GM23338 (cell line): ENCODE measurements around the gene OR13C4. TPM values are rescaled to one million over a fixed set of nuclear protein-coding genes. Genes with fewer than 3 reads are reported as not detected.

Experiments used
- ATAC-seq: fragments of 200-7000 bp; cut with Tn5 transposase; 3 replicates; pipeline ENCODE4 v1.9.1; 2020
- DNase-seq: peaks from one replicate; pipeline ENCODE4 v3.0.0-alpha.2; 2015; ENCODE audit warnings: low spot score
- H2AFZ ChIP-seq: fragments of 200-600 bp; sonication (generic); 2 replicates; pipeline ENCODE4 v1.8.0; 2016; ENCODE audit warnings: antibody characterized with exemption, mild to moderate bottlenecking, moderate library complexity
- H3F3A ChIP-seq: fragments of 200-600 bp; sonication (generic); replicated peaks from 2 replicates; pipeline ENCODE4 v1.8.0; 2017; ENCODE audit warnings: antibody characterized with exemption, mixed run types, low read depth
- H3K27ac ChIP-seq: fragments of 200-600 bp; sonication (generic); 2 replicates; pipeline ENCODE4 v1.6.1; 2016; ENCODE audit warnings: low read depth
- H3K27me3 ChIP-seq: fragments of 200-600 bp; sonication (generic); 2 replicates; pipeline ENCODE4 v1.8.0; 2016; ENCODE audit warnings: mild to moderate bottlenecking, mixed run types, moderate library complexity; ENCODE audit not compliant: insufficient read depth
- H3K36me3 ChIP-seq: fragments of 200-600 bp; sonication (generic); 2 replicates; pipeline ENCODE4 v1.8.0; 2016; ENCODE audit warnings: mild to moderate bottlenecking; ENCODE audit not compliant: insufficient read depth
- H3K4me1 ChIP-seq: fragments of 200-600 bp; sonication (generic); 2 replicates; pipeline ENCODE4 v1.8.0; 2016; ENCODE audit warnings: mild to moderate bottlenecking, moderate library complexity; ENCODE audit not compliant: insufficient read depth
- H3K4me2 ChIP-seq: fragments of 200-600 bp; sonication (generic); 2 replicates; pipeline ENCODE4 v1.7.1; 2017; ENCODE audit warnings: mixed run types
- H3K4me3 ChIP-seq: fragments of 200-600 bp; sonication (generic); 2 replicates; pipeline ENCODE4 v1.6.1; 2016; ENCODE audit warnings: mixed run types
- H3K79me2 ChIP-seq: fragments of 200-600 bp; sonication (generic); replicated peaks from 2 replicates; pipeline ENCODE4 v1.8.0; 2017; ENCODE audit warnings: mild to moderate bottlenecking; ENCODE audit not compliant: insufficient read depth
- H3K9me2 ChIP-seq: fragments of 200-600 bp; sonication (generic); 2 replicates; pipeline ENCODE4 v1.8.0; 2017; ENCODE audit not compliant: insufficient read depth
- H4K20me1 ChIP-seq: fragments of 200-600 bp; sonication (generic); replicated peaks from 2 replicates; pipeline ENCODE4 v1.8.0; 2017; ENCODE audit warnings: mild to moderate bottlenecking; ENCODE audit not compliant: insufficient read depth
- H3K27ac Mint-ChIP-seq: 2 replicates; pipeline ENCODE4 v1.8.0; 2020; ENCODE audit warnings: inconsistent platforms, mild to moderate bottlenecking, moderate library complexity, mixed read lengths
- H3K27me3 Mint-ChIP-seq: 3 replicates; pipeline ENCODE4 v1.8.0; 2022; ENCODE audit warnings: low read depth, mild to moderate bottlenecking, moderate library complexity, mixed read lengths, inconsistent platforms; ENCODE audit not compliant: insufficient read depth, poor library complexity
- H3K36me3 Mint-ChIP-seq: 3 replicates; pipeline ENCODE4 v1.8.0; 2021; ENCODE audit warnings: low read depth, mild to moderate bottlenecking, inconsistent platforms, moderate library complexity, mixed read lengths
- H3K4me1 Mint-ChIP-seq: 3 replicates; pipeline ENCODE4 v1.8.0; 2020; ENCODE audit warnings: mild to moderate bottlenecking, inconsistent platforms, mixed read lengths
- H3K4me3 Mint-ChIP-seq: 3 replicates; pipeline ENCODE4 v1.8.0; 2021; ENCODE audit warnings: moderate library complexity, mild to moderate bottlenecking, inconsistent platforms, mixed read lengths
- H3K9me3 Mint-ChIP-seq: 3 replicates; pipeline ENCODE4 v1.8.0; 2020; ENCODE audit warnings: moderate library complexity, mild to moderate bottlenecking, inconsistent platforms, mixed read lengths
- CREB1 ChIP-seq: fragments of 250-450 bp; sonication (Bioruptor Pico); IDR thresholded peaks from 2 replicates; pipeline ENCODE4 v1.5.0; 2020; ENCODE audit warnings: low read depth, mild to moderate bottlenecking, moderate library complexity
- CTCF ChIP-seq, 2 experiments: fragments of 200-600 bp in 1 of 2; sonication (generic) in 1 of 2; conservative IDR thresholded peaks; 2 replicates each; pipeline versions ENCODE4 v1.5.1 to v1.6.1; 2016 to 2017; ENCODE audit warnings: antibody characterized with exemption in 2 of 2, low read depth in 2 of 2, mild to moderate bottlenecking in 2 of 2, moderate library complexity in 1 of 2
- EZH2 ChIP-seq: fragments of 200-600 bp; sonication (generic); IDR thresholded peaks from one replicate; pipeline ENCODE4 v1.8.0; 2017; ENCODE audit warnings: antibody characterized with exemption, mild to moderate bottlenecking, low read depth; ENCODE audit not compliant: unreplicated experiment
- EZH2phosphoT487 ChIP-seq: fragments of 200-600 bp; sonication (generic); IDR thresholded peaks from one replicate; pipeline ENCODE4 v1.8.1; 2018; ENCODE audit warnings: antibody characterized with exemption; ENCODE audit not compliant: unreplicated experiment
- JUNB ChIP-seq: IDR thresholded peaks from one replicate; pipeline ENCODE4 v1.6.1; 2016; ENCODE audit warnings: antibody characterized with exemption; ENCODE audit not compliant: unreplicated experiment
- NANOG ChIP-seq: IDR thresholded peaks from 2 replicates; pipeline ENCODE4 v1.6.1; 2016; ENCODE audit warnings: antibody characterized with exemption, borderline replicate concordance
- POLR2AphosphoS5 ChIP-seq: IDR thresholded peaks from 2 replicates; pipeline ENCODE4 v1.6.1; 2016; ENCODE audit warnings: antibody characterized with exemption, low read depth
- REST ChIP-seq: IDR thresholded peaks from one replicate; pipeline ENCODE4 v1.6.1; 2018; ENCODE audit warnings: antibody characterized with exemption; ENCODE audit not compliant: unreplicated experiment
- STAT1 ChIP-seq: IDR thresholded peaks from one replicate; pipeline ENCODE4 v1.6.1; 2016; ENCODE audit warnings: antibody characterized with exemption; ENCODE audit not compliant: unreplicated experiment
- ZNF331 ChIP-seq: fragments of 250-450 bp; sonication (Bioruptor Pico); IDR thresholded peaks from 2 replicates; pipeline ENCODE4 v1.5.0; 2020; ENCODE audit warnings: low read depth, mild to moderate bottlenecking, moderate library complexity
- polyA plus RNA-seq: library from polyadenylated mRNA; unstranded; fragments of >200 nt; fragmentation: Nextera tagmentation; extraction: Ambion mirVana; gene quantifications from 2 replicates; pipeline ENCODE4 v1.2.1, GENCODE V29; 2016
- total RNA-seq: library from RNA; depleted of rRNA; stranded (reverse); fragments of >200 nt; shearing (Covaris generic); gene quantifications from 2 replicates; pipeline ENCODE4 v1.2.3, GENCODE V29; 2014
- TF ChIP-seq, protein P1 (sequence below): IDR thresholded peaks from 2 replicates; pipeline ENCODE4 v1.6.1; 2016; ENCODE audit warnings: antibody characterized with exemption

The OR13C4 gene
- total and polyA plus RNA-seq, 2 experiments from 2014 or later, result not detected

DNA sequence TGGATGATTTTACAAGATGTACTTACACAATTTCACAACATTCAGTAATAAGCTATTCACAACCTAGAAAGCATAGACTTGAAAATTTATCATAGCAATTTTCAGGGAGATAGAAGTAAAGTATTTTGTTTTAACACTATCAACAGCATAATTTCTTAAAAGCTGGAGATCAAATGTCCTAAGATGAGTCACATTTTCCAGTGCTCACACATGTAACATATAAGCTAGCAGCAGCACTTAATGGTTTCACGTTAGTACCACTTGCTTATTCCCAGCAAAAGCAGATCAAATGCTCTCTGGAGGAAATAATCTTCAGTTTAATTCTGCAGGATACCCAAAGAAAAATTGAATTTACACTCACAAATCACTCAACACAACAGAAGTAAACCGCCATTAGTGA, 48.4 kb upstream of the OR13C4 start (continued):
- TF ChIP-seq REST, result no peak

GRCh38 chr9:104572612-104573011, 45.6 kb upstream of the OR13C4 start:
- Mint-ChIP-seq H3K27me3 (no peaks in the 10 kb centered on the region), H3K4me1 (no peaks in the 10 kb centered on the region), H3K36me3 (no peaks in the 10 kb centered on the region), H3K9me3 (peaks cover 8% of the 10 kb centered on the region; the same call in 2 of the 3 replicates), H3K4me3 (no peak overlapping the region), H3K27ac (no peak overlapping the region)
- Histone ChIP-seq H3K9me2 (0 out of 2 replicates have a peak, but pooled peaks cover 2% of the 10 kb centered on the region), H3K79me2 (no peaks in the 10 kb centered on the region), H3K4me1 (no peaks in the 10 kb centered on the region), H3K4me2 (no peak overlapping the region), H4K20me1 (no peaks in the 10 kb centered on the region), H3K36me3 (no peaks in the 10 kb centered on the region), H2AFZ (no peak overlapping the region), H3K27me3 (no peaks in the 10 kb centered on the region), H3K4me3 (no peak overlapping the region), H3F3A (no peaks in the 10 kb centered on the region), H3K27ac (no peak overlapping the region)
- ATAC-seq, result no peak
- no peak for DNase-seq
- TF ChIP-seq CTCF (conservative IDR thresholded peaks at IDR 0.05; ENCODE audit: low read depth in 2 of 2) (no peak), CREB1 (no peak), EZH2phosphoT487 (no peak), EZH2 (no peak), ZNF331 (CRISPR knock-in tag) (no peak), STAT1 (no peak), REST (no peak), NANOG (no peak), JUNB (no peak), POLR2AphosphoS5 (no peak)
- TF ChIP-seq, protein P1, sequence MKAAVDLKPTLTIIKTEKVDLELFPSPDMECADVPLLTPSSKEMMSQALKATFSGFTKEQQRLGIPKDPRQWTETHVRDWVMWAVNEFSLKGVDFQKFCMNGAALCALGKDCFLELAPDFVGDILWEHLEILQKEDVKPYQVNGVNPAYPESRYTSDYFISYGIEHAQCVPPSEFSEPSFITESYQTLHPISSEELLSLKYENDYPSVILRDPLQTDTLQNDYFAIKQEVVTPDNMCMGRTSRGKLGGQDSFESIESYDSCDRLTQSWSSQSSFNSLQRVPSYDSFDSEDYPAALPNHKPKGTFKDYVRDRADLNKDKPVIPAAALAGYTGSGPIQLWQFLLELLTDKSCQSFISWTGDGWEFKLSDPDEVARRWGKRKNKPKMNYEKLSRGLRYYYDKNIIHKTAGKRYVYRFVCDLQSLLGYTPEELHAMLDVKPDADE, result no peak
